Fibroblast of the aortic adventitia (primary cell): ENCODE data around the gene NACC2. TPM values are rescaled to one million over a fixed set of nuclear protein-coding genes. Genes with fewer than 3 reads are reported as not detected.

Source experiments
- DNase-seq: peaks from one replicate; pipeline ENCODE4 v3.0.0-alpha.2; 2010; ENCODE audit warnings: low read depth
- H3K4me3 ChIP-seq: 2 replicates; pipeline ENCODE4 v1.5.1; 2011; ENCODE audit warnings: low read depth, mild to moderate bottlenecking, control low read depth, low read length, moderate library complexity
- CTCF ChIP-seq: IDR thresholded peaks from 2 replicates; pipeline ENCODE4 v1.5.1; 2011; ENCODE audit warnings: mild to moderate bottlenecking, low read length, control low read depth, inconsistent platforms; ENCODE audit not compliant: insufficient read depth
- total RNA-seq: library from RNA; depleted of rRNA; stranded (reverse); fragments of >200 nt; gene quantifications from 2 replicates; pipeline ENCODE4 v1.2.3, GENCODE V29; 2012; ENCODE audit warnings: low replicate concordance

NACC2 gene
- total RNA-seq, 1 donor, result 17.4 TPM

- TF ChIP-seq CTCF, result no peak
- H3K4me3 ChIP-seq, result no peak overlapping the region
- no peak for DNase-seq
Measured at GRCh38 chr9:136047775-136048559, 47.1 kb downstream of the NACC2 start.

- no peak for TF ChIP-seq CTCF
- DNase-seq, result no peak
- no peak overlapping the region for H3K4me3 ChIP-seq
Measured at GRCh38 chr9:136047076-136047774, 47.9 kb downstream of the NACC2 start.

- no peak for TF ChIP-seq CTCF
- H3K4me3 ChIP-seq, result no peak overlapping the region
- DNase-seq, result no peak
Measured at GRCh38 chr9:136046554-136046920, 48.6 kb downstream of the NACC2 start.

GRCh38 chr9:136045595-136046553 lies 49.2 kb downstream of the NACC2 start:
- no peak for TF ChIP-seq CTCF
- DNase-seq, result no peak
- no peak overlapping the region for H3K4me3 ChIP-seq

- no peak overlapping the region for H3K4me3 ChIP-seq
- TF ChIP-seq CTCF, result no peak
- no peak for DNase-seq
Measured at GRCh38 chr9:136044971-136045594, 50.0 kb downstream of the NACC2 start.
